GM18498 (cell line): ENCODE measurements around the gene GDI1.

Source experiments
- ATAC-seq: cut with Tn5 transposase; IDR thresholded peaks from one replicate; pipeline ENCODE4 v1.9.1; 2021; ENCODE audit warnings: mild to moderate bottlenecking, moderate library complexity; ENCODE audit not compliant: unreplicated experiment

The GDI1 gene

GRCh38 chrX:154458954-154459778 lies 22.2 kb downstream of the GDI1 start:
- ATAC-seq = no peak

DNA sequence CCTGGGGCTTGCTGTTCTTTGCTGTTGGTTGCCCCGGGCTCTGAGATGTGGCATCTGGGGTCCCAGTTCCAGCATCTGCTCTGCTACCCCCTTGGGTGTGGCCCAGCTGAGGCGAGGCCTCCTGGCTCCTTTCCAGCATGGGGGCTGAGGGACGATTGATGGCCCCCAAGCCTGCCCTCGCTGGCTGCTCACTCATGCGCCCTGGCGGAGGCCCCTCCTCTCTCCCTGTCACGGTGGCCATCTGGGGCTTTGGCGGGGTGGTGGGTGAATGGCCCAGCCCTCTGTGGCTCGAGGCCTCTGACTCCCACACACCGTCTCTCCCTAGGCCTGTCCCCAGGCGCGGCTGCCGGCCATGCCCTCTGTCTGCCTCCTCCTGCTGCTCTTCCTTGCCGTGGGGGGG lies 22.9 kb downstream of the GDI1 start:
- no peak for ATAC-seq

DNA sequence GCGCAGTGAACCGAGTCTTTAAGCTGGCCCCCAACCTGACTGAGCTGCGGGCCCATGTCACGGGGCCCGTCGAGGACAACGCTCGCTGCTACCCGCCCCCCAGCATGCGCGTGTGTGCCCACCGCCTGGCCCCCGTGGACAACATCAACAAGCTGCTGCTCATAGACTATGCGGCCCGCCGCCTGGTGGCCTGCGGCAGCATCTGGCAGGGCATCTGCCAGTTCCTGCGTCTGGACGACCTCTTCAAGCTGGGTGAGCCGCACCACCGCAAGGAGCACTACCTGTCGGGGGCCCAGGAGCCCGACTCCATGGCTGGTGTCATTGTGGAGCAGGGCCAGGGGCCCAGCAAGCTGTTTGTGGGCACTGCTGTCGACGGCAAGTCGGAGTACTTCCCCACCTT lies 23.4 kb downstream of the GDI1 start:
- no peak for ATAC-seq

GRCh38 chrX:154462396-154462795 lies 25.4 kb downstream of the GDI1 start:
- no peak for ATAC-seq

- no peak for ATAC-seq
Observed at GRCh38 chrX:154463611-154464220, 26.8 kb downstream of the GDI1 start.

DNA sequence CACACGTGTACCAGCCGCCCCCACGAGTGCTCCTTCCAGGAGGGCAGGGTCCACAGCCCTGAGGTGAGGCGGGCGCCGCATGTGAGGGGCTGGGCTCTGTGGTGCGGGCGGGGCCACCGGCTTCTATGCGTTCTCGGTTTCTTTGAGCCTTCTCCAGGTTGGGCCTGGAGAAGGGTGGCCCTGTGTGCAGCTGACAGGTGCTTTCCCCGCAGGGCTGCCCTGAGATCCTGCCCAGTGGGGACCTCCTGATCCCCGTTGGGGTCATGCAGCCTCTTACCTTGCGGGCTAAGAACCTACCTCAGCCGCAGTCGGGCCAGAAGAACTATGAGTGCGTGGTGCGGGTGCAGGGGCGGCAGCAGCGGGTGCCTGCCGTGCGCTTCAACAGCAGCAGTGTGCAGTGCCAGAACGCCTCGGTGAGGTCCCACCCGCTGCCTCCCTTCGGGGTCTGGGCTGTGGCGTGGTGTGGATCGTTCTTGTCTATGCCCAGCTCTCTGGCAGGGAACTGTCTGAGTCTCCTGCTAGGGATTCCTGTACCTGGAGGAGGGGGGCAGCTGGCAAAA lies 27.9 kb downstream of the GDI1 start:
- no peak for ATAC-seq

DNA sequence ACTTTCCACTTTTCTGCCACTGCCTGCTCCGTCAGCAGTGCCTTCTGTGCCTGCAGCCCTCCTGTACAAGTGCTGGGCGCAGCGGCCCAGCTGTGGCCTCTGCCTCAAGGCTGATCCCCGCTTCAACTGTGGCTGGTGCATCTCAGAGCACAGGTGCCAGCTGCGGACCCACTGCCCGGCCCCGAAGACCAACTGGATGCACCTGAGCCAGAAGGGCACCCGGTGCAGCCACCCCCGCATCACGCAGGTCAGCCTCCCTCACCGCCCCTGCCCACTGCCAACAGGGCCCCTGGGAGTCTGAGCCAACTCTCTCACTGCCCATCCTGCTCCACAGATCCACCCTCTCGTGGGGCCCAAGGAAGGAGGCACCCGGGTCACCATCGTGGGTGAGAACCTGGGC lies 28.6 kb downstream of the GDI1 start:
- no peak for ATAC-seq

- ATAC-seq = no peak
Observed at GRCh38 chrX:154466036-154466435, 29.1 kb downstream of the GDI1 start.

DNA sequence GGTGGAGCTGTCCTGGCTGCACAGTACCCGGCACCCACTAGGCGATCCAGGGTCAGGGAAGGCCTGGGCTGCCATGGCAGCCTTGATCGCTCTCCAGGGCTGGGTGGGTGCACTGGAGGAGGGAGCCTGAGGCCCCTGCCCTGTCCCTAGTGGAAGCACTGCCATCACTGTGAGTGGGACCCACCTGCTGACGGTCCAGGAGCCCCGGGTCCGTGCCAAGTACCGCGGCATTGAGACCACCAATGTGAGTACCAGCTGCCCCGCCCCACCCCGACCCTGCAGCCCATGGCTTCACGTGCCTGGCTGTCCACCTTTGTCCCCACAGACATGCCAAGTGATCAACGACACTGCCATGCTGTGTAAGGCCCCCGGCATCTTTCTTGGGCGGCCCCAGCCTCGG lies 30.0 kb downstream of the GDI1 start:
- ATAC-seq = no peak

GRCh38 chrX:154467556-154467955 lies 30.6 kb downstream of the GDI1 start:
- ATAC-seq = no peak

- ATAC-seq = no peak
Observed at GRCh38 chrX:154468217-154468616, 31.3 kb downstream of the GDI1 start.

- ATAC-seq = no peak
Observed at GRCh38 chrX:154469114-154469513, 32.2 kb downstream of the GDI1 start.

DNA sequence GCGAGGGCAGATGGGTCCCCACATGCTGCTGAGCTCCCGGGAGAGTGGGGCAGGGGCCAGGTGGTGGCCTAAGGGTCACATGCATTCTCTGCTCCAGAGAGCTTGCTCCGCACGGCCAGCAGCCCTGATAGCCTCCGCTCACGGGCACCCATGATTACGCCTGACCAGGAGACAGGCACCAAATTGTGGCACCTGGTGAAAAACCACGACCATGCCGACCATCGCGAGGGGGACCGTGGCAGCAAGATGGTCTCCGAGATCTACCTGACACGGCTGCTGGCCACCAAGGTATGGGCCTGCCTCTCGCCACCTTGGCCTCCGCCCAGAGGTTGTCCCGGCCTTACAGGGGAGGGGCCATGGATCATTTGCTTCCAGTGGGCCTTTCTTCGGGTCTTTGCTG lies 32.9 kb downstream of the GDI1 start:
- no peak for ATAC-seq

DNA sequence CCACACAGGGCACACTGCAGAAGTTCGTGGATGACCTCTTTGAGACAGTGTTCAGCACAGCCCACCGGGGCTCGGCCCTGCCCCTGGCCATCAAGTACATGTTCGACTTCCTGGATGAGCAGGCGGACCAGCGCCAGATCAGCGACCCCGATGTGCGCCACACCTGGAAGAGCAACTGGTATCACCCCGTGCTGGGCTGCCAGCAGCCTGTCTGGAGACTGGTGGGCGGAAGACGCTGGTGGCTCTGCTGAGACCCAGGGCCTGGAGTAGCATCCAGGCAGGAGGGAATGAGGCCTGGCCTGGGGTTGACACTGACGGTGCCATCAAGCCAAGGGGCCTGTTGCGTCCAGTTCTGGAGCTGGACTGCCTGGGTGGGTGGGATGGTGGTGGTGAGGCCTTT lies 33.5 kb downstream of the GDI1 start:
- ATAC-seq = no peak

DNA sequence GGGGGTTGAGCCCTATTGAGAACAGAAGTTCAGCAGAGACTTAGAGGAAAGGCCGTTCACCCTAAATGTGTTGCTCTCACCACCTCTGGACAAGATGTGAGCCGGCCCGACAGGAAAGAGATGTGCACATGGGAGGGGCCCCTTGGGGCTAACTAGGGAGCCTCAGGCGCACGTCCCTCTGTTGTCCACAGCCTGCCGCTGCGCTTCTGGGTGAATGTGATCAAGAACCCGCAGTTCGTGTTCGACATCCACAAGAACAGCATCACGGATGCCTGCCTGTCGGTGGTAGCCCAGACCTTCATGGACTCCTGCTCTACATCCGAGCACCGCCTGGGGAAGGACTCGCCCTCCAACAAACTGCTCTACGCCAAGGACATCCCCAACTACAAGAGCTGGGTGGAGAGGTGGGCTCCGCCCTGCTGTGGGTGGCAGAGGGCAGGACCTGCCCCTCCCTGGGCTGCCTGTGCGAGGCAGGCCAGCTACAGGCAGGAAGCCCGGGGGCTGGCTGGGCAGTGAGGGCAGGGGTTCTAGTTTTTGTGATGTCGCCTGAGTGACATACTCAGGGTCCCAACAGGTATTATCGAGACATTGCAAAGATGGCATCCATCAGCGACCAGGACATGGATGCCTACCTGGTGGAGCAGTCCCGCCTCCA lies 34.1 kb downstream of the GDI1 start:
- no peak for ATAC-seq

- no peak for ATAC-seq
Observed at GRCh38 chrX:154471839-154472684, 35.1 kb downstream of the GDI1 start.

DNA sequence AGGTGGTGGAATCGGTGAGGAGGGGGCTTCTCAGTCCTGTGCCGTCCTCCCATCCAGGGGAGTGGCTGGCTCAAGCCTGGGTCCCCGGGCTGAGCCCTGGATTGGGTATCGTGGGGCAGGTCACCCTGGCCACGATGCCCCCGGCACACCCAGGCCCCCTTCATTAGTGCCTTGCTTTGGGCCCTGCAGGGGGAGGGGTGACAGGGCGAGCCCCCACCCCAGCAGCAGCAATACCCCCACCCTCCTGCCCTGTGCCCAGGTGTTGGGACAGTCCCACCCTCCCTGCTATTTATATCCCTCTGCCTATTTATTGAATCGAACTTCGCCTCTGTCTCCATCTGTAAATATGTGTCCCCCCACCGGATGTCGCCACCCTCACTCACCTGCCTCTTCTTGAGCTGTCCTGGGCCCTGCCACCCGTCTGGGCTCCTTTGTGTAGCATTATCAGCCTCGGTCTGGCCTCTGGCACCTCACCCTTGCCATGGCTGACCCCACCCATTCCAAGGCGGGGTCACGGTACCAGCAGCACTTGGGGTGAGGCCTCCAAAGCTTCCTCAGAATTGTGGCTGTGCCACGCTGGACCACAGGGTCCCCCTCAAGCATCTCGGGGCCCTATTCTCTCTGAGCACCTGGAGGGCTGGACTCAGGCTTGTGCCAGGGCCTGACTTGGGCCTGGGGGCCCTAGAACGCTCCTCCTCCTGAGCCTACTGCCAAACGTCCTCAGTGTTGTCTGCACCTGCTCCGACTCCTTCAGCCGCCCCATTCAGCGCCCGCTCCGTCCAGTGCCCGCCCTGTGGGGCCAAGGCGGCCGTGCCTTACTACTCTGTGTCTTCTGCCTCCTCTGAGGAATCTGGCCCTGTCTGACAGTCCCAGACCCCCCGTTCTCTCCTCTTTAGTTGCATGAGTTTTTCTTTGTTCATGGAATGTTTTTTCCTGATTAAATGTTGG lies 36.0 kb downstream of the GDI1 start:
- no peak for ATAC-seq

DNA sequence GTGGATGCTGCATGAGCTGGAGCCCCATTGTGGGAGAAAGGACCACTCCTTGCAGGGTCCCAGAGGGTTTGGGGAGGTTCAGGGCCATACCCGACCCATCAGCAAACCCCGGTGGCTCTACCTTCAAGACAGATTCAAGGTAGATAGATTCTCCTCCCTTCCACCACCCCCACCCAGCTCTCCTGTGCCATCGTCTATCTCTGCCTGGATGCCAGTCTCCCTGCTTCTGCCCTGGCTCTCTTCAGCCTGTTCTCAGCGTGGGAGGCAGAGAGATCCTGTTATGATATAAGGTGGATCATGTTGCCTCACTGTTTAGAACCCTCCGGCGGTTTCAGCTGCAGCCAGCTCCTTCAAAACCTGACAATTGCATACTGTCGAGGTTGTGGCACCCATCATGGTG lies 36.7 kb downstream of the GDI1 start:
- no peak for ATAC-seq

GRCh38 chrX:154476821-154477220 lies 39.9 kb downstream of the GDI1 start:
- ATAC-seq = no peak
